Skeletal muscle tissue (tissue), 4 donors: ENCODE data around the gene KIF5C. TPM values are rescaled to one million over a fixed set of nuclear protein-coding genes. Genes with fewer than 3 reads are reported as not detected.

Experiments
- H3K27ac ChIP-seq: one replicate; pipeline ENCODE4 v1.7.0; 2013; ENCODE audit warnings: mild to moderate bottlenecking, low read depth, low read length, inconsistent platforms
- H3K27me3 ChIP-seq, 3 donors: one replicate each; pipeline ENCODE4 v1.7.0; 2013; ENCODE audit warnings: low read length in 3 of 3; ENCODE audit not compliant: control insufficient read depth in 3 of 3, insufficient read depth in 3 of 3
- H3K36me3 ChIP-seq, 3 donors: one replicate each; pipeline ENCODE4 v1.7.0; 2013; ENCODE audit warnings: low read length in 3 of 3; ENCODE audit not compliant: control insufficient read depth in 3 of 3, insufficient read depth in 3 of 3
- H3K4me1 ChIP-seq, 3 donors: one replicate each; pipeline ENCODE4 v1.7.0; 2013; ENCODE audit warnings: low read length in 3 of 3, mild to moderate bottlenecking in 3 of 3; ENCODE audit not compliant: control insufficient read depth in 3 of 3, insufficient read depth in 3 of 3
- H3K4me3 ChIP-seq, 3 donors: one replicate each; pipeline ENCODE4 v1.7.0; 2013; ENCODE audit warnings: low read length in 3 of 3
- H3K9ac ChIP-seq, 3 donors: one replicate each; pipeline ENCODE4 v1.7.0; 2013; ENCODE audit warnings: low read length in 3 of 3, mild to moderate bottlenecking in 3 of 3, moderate library complexity in 2 of 3, low read depth in 1 of 3
- H3K9me3 ChIP-seq, 3 donors: one replicate each; pipeline ENCODE4 v1.7.0; 2013; ENCODE audit warnings: low read length in 3 of 3; ENCODE audit not compliant: control insufficient read depth in 3 of 3
- total RNA-seq: library from RNA; depleted of rRNA; stranded (reverse); fragments of >200 nt; gene quantifications from one replicate; pipeline ENCODE4 v1.2.3, GENCODE V29; 2014
- donor health status: Osteomylitis.

The KIF5C gene
- total RNA-seq, 1 donor from 2014 or later, result 1.0 TPM

DNA sequence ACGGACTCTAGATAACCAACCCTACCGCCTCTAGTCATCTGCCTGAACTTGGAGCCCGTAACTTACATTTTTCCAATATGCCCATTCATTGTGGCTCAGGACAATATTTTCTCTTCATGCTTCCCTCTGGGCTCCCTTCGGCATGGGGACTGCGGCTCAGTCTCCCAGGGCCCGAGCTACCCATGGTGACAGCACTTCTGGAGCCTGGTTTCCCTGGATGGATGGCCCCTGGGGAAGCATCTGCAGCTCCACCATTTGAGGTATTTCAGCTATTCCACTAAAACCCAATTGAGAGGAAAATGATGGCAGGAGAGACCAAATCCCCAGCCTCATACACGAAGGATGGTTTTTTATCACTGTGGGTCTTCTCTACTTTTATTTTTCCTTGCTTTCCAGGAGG, 74.3 kb downstream of the KIF5C start:
- H3K4me1 ChIP-seq, result no peaks in the 10 kb centered on the region
- no peak overlapping the region for H3K4me3 ChIP-seq
- no peak overlapping the region for H3K9ac ChIP-seq
- no peaks in the 10 kb centered on the region for H3K27me3 ChIP-seq
- H3K36me3 ChIP-seq, result no peaks in the 10 kb centered on the region
- H3K27ac ChIP-seq, result no peak overlapping the region
- H3K9me3 ChIP-seq, result no peaks in the 10 kb centered on the region

DNA sequence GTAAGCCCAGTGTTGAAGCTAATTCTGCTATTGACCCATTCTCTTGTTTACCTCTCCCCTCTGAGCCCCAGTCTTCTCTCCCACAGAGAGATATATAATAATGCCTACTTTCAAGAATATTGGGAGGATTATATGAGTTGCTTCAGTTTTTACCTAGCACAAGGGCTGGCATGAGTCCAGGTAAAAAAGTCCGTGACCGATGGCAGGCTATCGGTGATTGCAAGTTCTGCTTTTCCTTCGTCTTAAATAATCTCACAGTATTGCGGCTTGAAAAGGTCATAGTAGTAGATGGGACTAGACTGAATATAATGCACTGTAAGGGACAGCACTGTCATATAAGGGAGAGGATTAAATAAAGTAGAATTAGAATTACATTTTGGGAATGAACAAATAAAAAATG, 77.6 kb downstream of the KIF5C start:
- no peak overlapping the region for H3K9ac ChIP-seq
- no peaks in the 10 kb centered on the region for H3K27me3 ChIP-seq
- no peaks in the 10 kb centered on the region for H3K36me3 ChIP-seq
- no peak overlapping the region for H3K27ac ChIP-seq
- H3K4me3 ChIP-seq, result no peak overlapping the region
- H3K4me1 ChIP-seq, result no peaks in the 10 kb centered on the region
- no peaks in the 10 kb centered on the region for H3K9me3 ChIP-seq

DNA sequence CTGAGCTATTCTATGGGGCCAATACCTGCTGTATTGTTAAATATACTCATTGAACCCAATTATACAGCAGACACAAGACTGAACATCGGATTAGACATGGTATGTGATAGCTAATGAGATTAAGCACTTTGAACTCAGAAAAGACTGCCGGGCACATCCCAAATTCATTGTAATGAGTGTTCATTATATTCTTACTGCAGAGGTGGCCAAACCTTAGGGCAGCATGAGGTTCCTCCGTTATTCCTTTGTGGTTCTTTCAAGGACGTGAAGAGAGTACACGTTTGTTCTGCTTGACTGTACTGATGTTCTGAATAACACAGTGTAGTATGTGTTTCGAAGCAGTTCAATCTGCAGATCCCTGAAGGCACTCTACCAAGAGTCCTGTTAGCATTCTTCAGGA, 78.4 kb downstream of the KIF5C start:
- H3K9me3 ChIP-seq, result no peaks in the 10 kb centered on the region
- H3K9ac ChIP-seq, result no peak overlapping the region
- H3K4me1 ChIP-seq, result no peaks in the 10 kb centered on the region
- H3K4me3 ChIP-seq, result no peak overlapping the region
- no peaks in the 10 kb centered on the region for H3K27me3 ChIP-seq
- no peak overlapping the region for H3K27ac ChIP-seq
- H3K36me3 ChIP-seq, result no peaks in the 10 kb centered on the region

DNA sequence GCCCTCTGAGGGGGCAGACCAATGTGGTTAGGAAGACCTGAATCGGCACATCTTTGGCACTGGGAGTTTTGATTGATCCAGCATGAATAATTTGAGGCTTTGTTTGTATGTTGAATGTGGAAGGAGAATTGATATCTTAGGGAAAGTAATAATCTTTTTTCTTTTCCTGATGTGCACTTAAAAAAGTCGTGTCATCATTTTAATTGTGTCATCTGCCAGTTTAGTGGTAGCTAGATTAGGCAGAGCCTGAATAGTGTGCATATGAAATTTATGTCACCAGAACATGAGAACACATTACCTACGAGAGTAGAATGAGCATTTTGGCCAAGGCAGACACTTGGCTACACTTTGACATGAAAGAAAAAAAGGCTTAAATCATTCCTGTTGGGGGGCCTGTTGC, 79.5 kb downstream of the KIF5C start:
- Histone ChIP-seq H3K27ac (no peak overlapping the region), H3K4me3 (no peak overlapping the region), H3K27me3 (no peaks in the 10 kb centered on the region), H3K9me3 (no peaks in the 10 kb centered on the region), H3K9ac (no peak overlapping the region), H3K36me3 (no peaks in the 10 kb centered on the region), H3K4me1 (no peaks in the 10 kb centered on the region)

- no peaks in the 10 kb centered on the region for H3K9me3 ChIP-seq
These were observed 80.8 kb downstream of the KIF5C start for GRCh38 chr2:148955798-148956197.

DNA sequence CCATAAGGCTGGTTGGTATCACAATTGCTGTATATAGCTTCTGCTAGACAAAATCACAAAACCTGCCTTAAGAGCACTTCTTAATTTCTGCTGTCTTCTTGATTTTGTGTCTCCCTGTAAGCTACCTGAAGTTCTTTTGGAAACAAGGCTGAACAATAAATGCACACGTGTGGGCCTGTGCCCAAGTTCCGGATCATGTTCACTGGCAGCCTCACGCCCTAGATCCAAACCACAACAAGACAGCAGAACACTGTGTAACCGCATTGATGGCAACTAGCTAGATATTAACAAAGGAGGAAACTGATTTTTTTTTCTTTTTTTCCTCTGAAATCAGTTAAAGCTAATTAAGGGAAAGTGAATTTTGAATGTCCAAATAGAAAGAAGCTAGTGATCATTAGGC, 82.0 kb downstream of the KIF5C start:
- Histone ChIP-seq H3K9me3 (no peaks in the 10 kb centered on the region), H3K36me3 (no peaks in the 10 kb centered on the region), H3K9ac (no peak overlapping the region), H3K27ac (no peak overlapping the region), H3K4me3 (no peak overlapping the region), H3K27me3 (no peaks in the 10 kb centered on the region), H3K4me1 (no peaks in the 10 kb centered on the region)

More at GRCh38 chr2:148955798-148956197, 80.8 kb downstream of the KIF5C start:
- no peaks in the 10 kb centered on the region for H3K27me3 ChIP-seq
- no peaks in the 10 kb centered on the region for H3K36me3 ChIP-seq
- H3K4me1 ChIP-seq, result no peaks in the 10 kb centered on the region
- no peak overlapping the region for H3K4me3 ChIP-seq
- no peak overlapping the region for H3K27ac ChIP-seq
- no peak overlapping the region for H3K9ac ChIP-seq

GRCh38 chr2:148959745-148960144, 84.7 kb downstream of the KIF5C start:
- H3K9ac ChIP-seq, result no peak overlapping the region
- H3K36me3 ChIP-seq, result no peaks in the 10 kb centered on the region
- H3K9me3 ChIP-seq, result no peaks in the 10 kb centered on the region
- H3K4me3 ChIP-seq, result no peak overlapping the region
- H3K27ac ChIP-seq, result no peak overlapping the region
- H3K27me3 ChIP-seq, result no peaks in the 10 kb centered on the region
- H3K4me1 ChIP-seq, result no peaks in the 10 kb centered on the region

DNA sequence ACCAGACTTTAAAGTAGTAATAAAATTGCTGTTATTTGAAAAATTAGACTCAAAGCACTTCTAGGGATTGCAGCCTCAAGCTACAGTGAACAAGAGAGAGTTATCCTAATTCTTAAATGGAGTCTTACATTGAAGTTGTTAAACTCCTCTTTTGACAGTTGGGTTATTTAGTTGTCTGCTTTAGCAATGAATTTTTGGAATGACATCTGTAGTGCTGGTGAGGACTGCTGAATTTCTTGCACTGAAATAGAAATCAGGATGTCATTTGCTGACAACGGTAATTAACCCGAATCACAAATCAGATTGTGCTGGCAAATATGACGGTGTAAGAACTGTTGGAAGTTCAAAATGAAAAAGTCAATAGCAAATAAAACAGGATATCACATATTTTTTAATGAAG, 85.5 kb downstream of the KIF5C start:
- Histone ChIP-seq H3K4me3 (no peak overlapping the region), H3K4me1 (no peaks in the 10 kb centered on the region), H3K27me3 (no peaks in the 10 kb centered on the region), H3K9me3 (no peaks in the 10 kb centered on the region), H3K27ac (no peak overlapping the region), H3K9ac (no peak overlapping the region), H3K36me3 (no peaks in the 10 kb centered on the region)

- no peaks in the 10 kb centered on the region for H3K36me3 ChIP-seq
- H3K4me1 ChIP-seq, result no peaks in the 10 kb centered on the region
- H3K27ac ChIP-seq, result no peak overlapping the region
- H3K9me3 ChIP-seq, result no peaks in the 10 kb centered on the region
- H3K4me3 ChIP-seq, result no peak overlapping the region
- no peak overlapping the region for H3K9ac ChIP-seq
- no peaks in the 10 kb centered on the region for H3K27me3 ChIP-seq
These were observed 88.4 kb downstream of the KIF5C start for GRCh38 chr2:148963461-148963860.

- Histone ChIP-seq H3K4me1 (no peaks in the 10 kb centered on the region), H3K27ac (no peak overlapping the region), H3K4me3 (no peak overlapping the region), H3K27me3 (no peaks in the 10 kb centered on the region), H3K9me3 (no peaks in the 10 kb centered on the region), H3K9ac (no peak overlapping the region), H3K36me3 (no peaks in the 10 kb centered on the region)
These were observed 90.8 kb downstream of the KIF5C start for GRCh38 chr2:148965623-148966437.
